Psoas muscle (tissue), 8 donors: ENCODE measurements around the gene CEBPG. TPM values are rescaled to one million over a fixed set of nuclear protein-coding genes. Genes with fewer than 3 reads are reported as not detected.

ENCODE experiments used
- ATAC-seq, 4 donors: fragments of 200-7000 bp; cut with Tn5 transposase; one replicate each; pipeline ENCODE4 v1.9.1; 2020; ENCODE audit warnings: moderate library complexity in 3 of 4, mild to moderate bottlenecking in 2 of 4
- DNase-seq, 2 donors: peaks; one replicate each; pipeline ENCODE4 v3.0.0-alpha.2; 2020
- H3K27ac ChIP-seq: fragments of 200-600 bp; one replicate; pipeline ENCODE4 v1.8.0; 2022
- H3K27me3 ChIP-seq, 3 donors: fragments of 200-600 bp in 1 of 3; one replicate each; pipeline versions ENCODE4 v1.6.1 to v1.8.0; 2013 to 2022; ENCODE audit warnings: low read length in 2 of 3, mild to moderate bottlenecking in 2 of 3, moderate library complexity in 1 of 3; ENCODE audit not compliant: insufficient read depth in 3 of 3
- H3K36me3 ChIP-seq, 2 donors: fragments of 200-600 bp in 1 of 2; one replicate each; pipeline versions ENCODE4 v1.6.1 to v1.8.0; 2013 to 2022; ENCODE audit warnings: low read depth in 1 of 2, mild to moderate bottlenecking in 1 of 2, moderate library complexity in 1 of 2; ENCODE audit not compliant: insufficient read depth in 1 of 2
- H3K4me1 ChIP-seq: fragments of 200-600 bp; one replicate; pipeline ENCODE4 v1.8.0; 2022
- H3K4me3 ChIP-seq: fragments of 200-600 bp; one replicate; pipeline ENCODE4 v1.8.0; 2022; ENCODE audit warnings: mild to moderate bottlenecking
- H3K9me3 ChIP-seq: fragments of 200-600 bp; one replicate; pipeline ENCODE4 v1.8.0; 2022
- WGBS, 3 donors: extraction: QIAGEN DNeasy Blood & Tissue Kit; methylation state at CpG; one replicate each; pipeline versions ENCODE4 v1.1.6 to v1.1.7; 2013; 5-methylcytosine and 5-hydroxymethylcytosine counted together
- intact Hi-C, 2 donors: fragments of 100-400 bp; cut with DNase I; formaldehyde crosslinking; loops; one replicate each; pipeline versions ENCODE4 v1.11.0 to v1.14.2; 2022
- polyA plus RNA-seq, 3 donors: library from polyadenylated mRNA; stranded (reverse); fragments of 200-250 nt; gene quantifications; one replicate each; pipeline ENCODE4 v1.2.3, GENCODE V29; 2013
- total RNA-seq, 4 donors: library from RNA; stranded (reverse); fragmentation: NEBNext Ultra II Directional in 2 of 4; extraction: Animal tissue kit (Norgen Biotek cat#: 25700) in 2 of 4; gene quantifications; one replicate each; pipeline versions ENCODE4 v1.2.1 to v1.2.4, GENCODE V29; 2021 to 2023
- TF ChIP-seq, protein P1 (sequence below): fragments of 200-600 bp; IDR thresholded peaks from one replicate; pipeline ENCODE4 v1.8.0; 2022; ENCODE audit warnings: antibody characterized with exemption
- donor health status: healthy with polysubstance abuse.
- donor health status: DM: no; HTN: no; CAD: no; lungs with moderate emphysema.
- donor health status: Bipolar disorder and iron deficiency.
- donor health status: healthy.
- donor health status: DM: yes; HTN: yes; CAD: no.
- donor health status: DM: no; HTN: no; CAD: no.
- donor health status: DM: no; HTN: no; CAD: no.
- donor health status: DM: yes; HTN: yes; CAD: no.

The CEBPG gene
- total and polyA plus RNA-seq, 7 donors: 29.9 to 95.7 (median 50.1) TPM

DNA sequence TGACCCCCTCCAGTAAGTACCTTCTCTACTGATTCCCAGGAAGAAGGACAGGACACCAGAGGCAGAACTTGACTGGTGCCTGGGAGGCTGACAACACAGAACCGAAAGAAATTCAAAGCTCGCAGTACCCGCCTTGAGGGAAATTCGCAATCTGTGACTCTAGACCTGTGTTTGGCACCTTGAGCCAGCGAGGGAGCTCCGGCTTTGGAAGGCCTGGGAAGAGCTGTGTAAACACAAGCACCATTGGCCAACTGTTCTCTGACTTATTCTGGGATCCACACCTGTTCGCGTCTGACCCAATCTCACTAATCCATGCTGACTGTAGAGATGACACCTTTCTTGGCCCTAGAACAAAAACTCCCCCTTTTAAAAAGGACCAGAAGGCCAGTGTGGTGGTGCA lies 50.7 kb downstream of the CEBPG start:
- H3K4me1 ChIP-seq: no peaks in the 10 kb centered on the region
- DNase-seq (no peak), ATAC-seq (peak in 1 of 4 donors; percentile 59)
- no peaks in the 10 kb centered on the region for H3K27me3 ChIP-seq
- 84 to 93% (median 89%) methylated on average over 8 of the region's 8 CpGs for WGBS, 3 donors
- H3K4me3 ChIP-seq: no peak overlapping the region
- no peaks in the 10 kb centered on the region for H3K9me3 ChIP-seq
- TF ChIP-seq, protein P1, sequence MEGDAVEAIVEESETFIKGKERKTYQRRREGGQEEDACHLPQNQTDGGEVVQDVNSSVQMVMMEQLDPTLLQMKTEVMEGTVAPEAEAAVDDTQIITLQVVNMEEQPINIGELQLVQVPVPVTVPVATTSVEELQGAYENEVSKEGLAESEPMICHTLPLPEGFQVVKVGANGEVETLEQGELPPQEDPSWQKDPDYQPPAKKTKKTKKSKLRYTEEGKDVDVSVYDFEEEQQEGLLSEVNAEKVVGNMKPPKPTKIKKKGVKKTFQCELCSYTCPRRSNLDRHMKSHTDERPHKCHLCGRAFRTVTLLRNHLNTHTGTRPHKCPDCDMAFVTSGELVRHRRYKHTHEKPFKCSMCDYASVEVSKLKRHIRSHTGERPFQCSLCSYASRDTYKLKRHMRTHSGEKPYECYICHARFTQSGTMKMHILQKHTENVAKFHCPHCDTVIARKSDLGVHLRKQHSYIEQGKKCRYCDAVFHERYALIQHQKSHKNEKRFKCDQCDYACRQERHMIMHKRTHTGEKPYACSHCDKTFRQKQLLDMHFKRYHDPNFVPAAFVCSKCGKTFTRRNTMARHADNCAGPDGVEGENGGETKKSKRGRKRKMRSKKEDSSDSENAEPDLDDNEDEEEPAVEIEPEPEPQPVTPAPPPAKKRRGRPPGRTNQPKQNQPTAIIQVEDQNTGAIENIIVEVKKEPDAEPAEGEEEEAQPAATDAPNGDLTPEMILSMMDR: no peak
- no peaks in the 10 kb centered on the region for H3K36me3 ChIP-seq
- intact Hi-C loops: loop anchor here in 1 of 2 donors (10.0 kb wide), 1 partner anchor 721 kb away; no protein-coding TSS in a partner anchor
- no peak overlapping the region for H3K27ac ChIP-seq

DNA sequence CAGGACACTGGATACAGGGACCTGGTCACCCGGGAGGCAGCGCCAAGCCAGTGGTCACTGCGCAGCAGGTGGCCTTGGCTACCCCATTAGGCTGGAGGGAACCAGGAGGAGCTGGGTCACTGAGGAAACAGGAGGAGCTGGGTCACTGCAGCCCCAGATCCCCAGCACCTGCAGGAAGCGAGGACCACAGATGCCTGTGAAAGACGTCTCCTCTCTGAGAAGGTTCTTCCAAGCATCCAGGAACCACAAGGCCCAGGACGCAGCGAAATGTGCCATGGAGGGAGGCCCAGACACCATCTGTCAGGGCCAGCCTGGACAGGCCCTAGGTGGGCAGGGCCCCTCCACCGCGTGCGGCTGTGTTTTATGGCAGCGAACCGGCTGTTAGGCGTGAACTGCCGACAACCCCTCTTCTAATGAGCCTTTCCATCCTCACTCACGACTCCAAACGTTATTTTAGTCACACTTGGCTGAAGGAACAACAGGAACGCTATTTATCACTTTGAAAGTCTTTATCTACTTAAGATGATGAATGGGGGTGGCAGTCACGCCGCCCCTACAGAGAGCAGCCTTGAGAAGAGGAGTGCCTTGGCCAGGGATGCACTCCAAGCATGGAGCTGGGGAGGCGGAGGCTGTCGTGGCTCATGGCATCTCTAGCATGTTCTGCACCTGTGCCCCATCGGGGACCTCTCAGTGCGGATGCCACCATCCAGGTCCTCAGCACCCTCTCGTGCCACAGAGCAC lies 53.3 kb downstream of the CEBPG start:
- H3K36me3 ChIP-seq: no peaks in the 10 kb centered on the region

DNA sequence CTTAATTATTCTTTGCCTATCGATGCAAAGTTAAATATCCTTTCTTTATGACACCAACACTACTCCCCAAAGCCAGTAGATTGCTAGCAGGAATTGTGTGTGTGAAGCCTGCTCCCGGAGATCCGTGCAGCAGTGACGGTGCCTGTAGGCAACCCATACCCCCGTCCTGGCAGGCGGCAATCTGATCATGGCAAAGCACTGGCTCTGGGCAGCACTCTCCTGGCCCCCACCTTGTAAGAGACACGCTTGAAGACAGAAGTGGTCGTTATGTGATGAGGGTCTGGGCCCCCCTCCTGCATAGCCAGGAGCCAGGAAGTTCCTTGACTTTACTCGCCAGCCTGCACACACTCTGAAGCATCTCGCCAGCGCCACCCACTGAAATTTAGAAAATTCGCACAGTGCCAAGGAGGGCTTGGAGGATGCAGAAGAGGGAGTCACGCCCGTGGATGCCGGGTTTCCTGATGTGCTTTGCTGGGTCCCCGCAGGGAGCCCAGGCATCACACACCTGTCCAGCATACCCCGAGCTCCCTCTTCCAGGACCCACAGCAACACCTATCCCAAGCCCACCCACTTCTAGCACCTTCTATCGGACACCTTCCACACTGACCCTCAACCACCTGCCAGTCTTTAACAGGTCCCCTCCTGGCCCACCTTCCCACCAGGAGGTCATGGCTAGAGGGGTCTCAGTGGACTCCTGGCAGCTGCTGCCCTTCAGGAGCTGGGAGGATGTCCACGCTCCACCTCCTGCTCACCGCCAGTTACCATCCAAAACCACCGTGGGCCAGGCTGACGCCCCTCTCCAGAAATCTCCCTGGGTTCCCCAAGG lies 54.5 kb downstream of the CEBPG start:
- H3K4me1 ChIP-seq: no peaks in the 10 kb centered on the region
- H3K9me3 ChIP-seq: no peaks in the 10 kb centered on the region
- WGBS, 3 donors: 88 to 92% (median 89%) methylated on average over 22 of the region's 22 CpGs
- TF ChIP-seq, protein P1: no peak
- H3K27me3 ChIP-seq: no peaks in the 10 kb centered on the region
- H3K27ac ChIP-seq: no peak overlapping the region
- intact Hi-C loops: loop anchor here in 1 of 2 donors (10.0 kb wide), 1 partner anchor 717 kb away; no protein-coding TSS in a partner anchor
- ATAC-seq: no peak
- no peaks in the 10 kb centered on the region for H3K36me3 ChIP-seq
- H3K4me3 ChIP-seq: no peak overlapping the region
- DNase-seq: peak; percentile 2 to 19

More for the DNA sequence above, 53.3 kb downstream of the CEBPG start:
- intact Hi-C loops: loop anchor here in 1 of 2 donors (10.0 kb wide), 1 partner anchor 718 kb away; no protein-coding TSS in a partner anchor
- H3K27ac ChIP-seq: no peak overlapping the region
- TF ChIP-seq, protein P1: no peak
- DNase-seq (peak; percentile 4 to 45), ATAC-seq (no peak)
- no peak overlapping the region for H3K4me3 ChIP-seq
- H3K4me1 ChIP-seq: no peaks in the 10 kb centered on the region
- H3K27me3 ChIP-seq: no peaks in the 10 kb centered on the region
- 75 to 81% (median 76%) methylated on average over 24 of the region's 24 CpGs for WGBS, 3 donors
- H3K9me3 ChIP-seq: no peaks in the 10 kb centered on the region

DNA sequence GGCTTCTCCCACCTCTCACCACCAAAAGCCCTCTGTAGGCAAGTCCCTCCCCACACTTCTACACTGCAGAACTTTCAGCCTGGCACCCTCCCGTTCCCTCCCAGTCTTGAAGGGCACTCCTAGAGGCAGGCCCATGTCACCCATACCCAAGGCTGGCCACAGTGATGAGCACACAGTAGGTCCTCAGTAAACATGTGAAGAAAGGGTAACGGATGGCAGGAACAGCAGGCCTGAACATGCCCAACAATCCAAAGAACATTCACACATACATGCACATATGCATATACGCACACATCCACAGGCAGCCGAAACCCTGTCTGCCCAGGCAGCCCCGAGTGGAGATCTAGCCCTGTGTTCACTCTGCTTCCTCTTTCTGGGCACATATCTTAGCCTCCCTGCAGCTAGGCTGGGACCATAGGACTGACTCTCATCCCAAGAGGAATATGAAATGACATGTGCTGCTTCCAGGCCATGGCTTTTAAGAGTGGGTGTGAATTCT lies 55.2 kb downstream of the CEBPG start:
- intact Hi-C loops: loop anchor here in 1 of 2 donors (10.0 kb wide), 1 partner anchor 716 kb away; no protein-coding TSS in a partner anchor

More for the DNA sequence above, 55.2 kb downstream of the CEBPG start:
- ATAC-seq (no peak), DNase-seq (peak; percentile 1 to 2)
- no peak overlapping the region for H3K4me3 ChIP-seq
- H3K27me3 ChIP-seq: no peaks in the 10 kb centered on the region
- H3K27ac ChIP-seq: no peak overlapping the region
- H3K9me3 ChIP-seq: no peaks in the 10 kb centered on the region
- TF ChIP-seq, protein P1: no peak
- 88 to 94% (median 93%) methylated on average over 5 of the region's 5 CpGs for WGBS, 3 donors
- no peaks in the 10 kb centered on the region for H3K4me1 ChIP-seq
- H3K36me3 ChIP-seq: no peaks in the 10 kb centered on the region
